ENCODE measurements around the gene ZNF335. TPM values are rescaled to one million over a fixed set of nuclear protein-coding genes. Genes with fewer than 3 reads are reported as not detected.

ZNF335 gene
- total and polyA plus RNA-seq, 2 of the 8 experiments (the other 6 are each of a cell fraction or from before 2014, with no cell fraction given), result 12.4 to 14.6 TPM

DNA sequence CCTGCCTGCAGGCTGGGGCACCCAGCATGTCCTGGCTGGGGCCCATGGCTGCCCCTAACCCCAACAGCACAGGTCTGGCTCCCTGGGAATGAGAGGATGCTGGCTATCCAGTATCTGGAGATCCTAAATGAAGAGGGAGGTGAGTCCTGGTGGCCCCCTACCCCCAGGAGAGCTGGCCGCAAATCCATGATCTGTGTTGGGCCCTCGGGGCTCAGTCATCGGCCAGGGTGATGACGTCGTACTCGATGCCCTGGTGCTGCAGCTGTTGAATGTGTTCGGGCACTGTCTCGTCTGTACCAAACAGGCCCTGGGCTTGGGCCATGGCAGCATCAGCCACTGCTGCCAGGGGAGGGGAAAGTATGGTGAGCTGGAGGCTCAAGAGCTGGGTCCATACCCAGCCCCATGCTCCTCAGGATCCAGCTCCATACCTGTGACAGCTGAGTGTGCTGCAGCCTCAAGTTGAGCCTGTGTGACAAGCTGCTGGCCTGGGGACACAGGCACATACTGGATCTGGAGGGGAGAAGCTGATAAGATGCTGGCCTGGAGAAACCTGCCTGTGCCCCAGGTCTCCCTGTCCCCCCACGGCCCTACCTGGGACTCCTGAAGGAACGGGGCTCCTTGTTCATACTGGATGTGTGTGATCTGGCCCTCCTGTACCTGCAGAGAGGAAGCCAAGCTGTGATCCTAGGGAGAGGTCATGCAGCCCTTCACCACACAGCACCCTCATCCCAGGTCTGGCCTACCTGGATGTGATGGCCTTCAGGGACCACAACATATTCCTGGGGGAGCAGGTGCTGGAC, 23.1 kb downstream of the ZNF335 start:
- Histone ChIP-seq H3K4me3 (ENCODE audit: extremely low read depth in 1 of 4, insufficient read depth in 2 of 4, low read depth in 3 of 4, low read length in 4 of 4) (no peak overlapping the region), H4K91ac (replicated peaks; ENCODE audit: insufficient read length, low read length) (no peak overlapping the region), H2AFZ (ENCODE audit: low read length) (no peak overlapping the region), H3K14ac (ENCODE audit: insufficient read length) (no peak overlapping the region), H3K36me3 (ENCODE audit: control insufficient read depth in 2 of 4, insufficient read depth in 4 of 4, low read length in 3 of 4) (peaks cover 28 to 65% (median 42%) of the 10 kb centered on the region in 4 experiments), H2AK5ac (ENCODE audit: low read depth, low read length) (no peak overlapping the region), H2BK5ac (ENCODE audit: low read depth, low read length) (no peak overlapping the region), H3K4ac (replicated peaks; ENCODE audit: insufficient read length, low read depth, low read length) (no peak overlapping the region), H2BK20ac (ENCODE audit: low read length) (no peak overlapping the region), H3K9ac (replicated peaks in 1 of 4; ENCODE audit: extremely low read depth in 1 of 4, low read depth in 3 of 4, low read length in 3 of 4) (no peak overlapping the region), H4K8ac (ENCODE audit: extremely low read depth, insufficient read depth, low read length) (peak overlapping the region; percentile 11; the same call in 1 of the 2 replicates), H3K18ac (ENCODE audit: extremely low read depth, low read length) (no peak overlapping the region), H2BK15ac (ENCODE audit: low read length) (no peak overlapping the region), H3K4me1 (replicated peaks in 1 of 4; ENCODE audit: control insufficient read depth in 3 of 4, insufficient read depth in 4 of 4, low read length in 3 of 4) (peaks cover 0 to 3% (median 1%) of the 10 kb centered on the region in 4 experiments; a peak in 1 of 7 replicates), H3K79me1 (ENCODE audit: low read depth, low read length) (peaks cover 5% of the 10 kb centered on the region; the same call in 1 of the 2 replicates), H3K9me3 (ENCODE audit: insufficient read depth in 2 of 2, low read depth in 1 of 2, low read length in 1 of 2) (no peaks in the 10 kb centered on the region), H3K27ac (ENCODE audit: low read depth, low read length) (no peak overlapping the region), H4K5ac (ENCODE audit: insufficient read length, low read depth, low read length) (no peak overlapping the region), H2BK12ac (ENCODE audit: low read depth, low read length) (no peak overlapping the region), H3K27me3 (replicated peaks in 1 of 4; ENCODE audit: control insufficient read depth in 3 of 4, extremely low read depth in 1 of 4, insufficient read depth in 3 of 4, low read length in 3 of 4) (no peaks in the 10 kb centered on the region), H2BK120ac (replicated peaks; ENCODE audit: low read depth, low read length) (no peak overlapping the region), H4K20me1 (replicated peaks in 1 of 2; ENCODE audit: control insufficient read depth in 1 of 2, insufficient read depth in 2 of 2, low read length in 2 of 2) (peaks cover 0 to 13% of the 10 kb centered on the region in 2 experiments), H3K23me2 (ENCODE audit: low read depth, low read length) (no peaks in the 10 kb centered on the region), H3K56ac (replicated peaks; ENCODE audit: insufficient read length, low read depth, low read length) (no peak overlapping the region), H3K23ac (ENCODE audit: insufficient read length) (no peak overlapping the region), H3K4me2 (ENCODE audit: insufficient read depth in 1 of 2, low read depth in 2 of 2, low read length in 2 of 2) (no peak overlapping the region), H3K79me2 (ENCODE audit: control insufficient read depth in 1 of 2, insufficient read depth in 2 of 2, low read length in 2 of 2) (no peaks in the 10 kb centered on the region)
- DNase-seq (ENCODE audit: low read depth in 1 of 2, low spot score in 2 of 2) (no peak), FAIRE-seq (no peak)
- ChIA-PET CTCF (ENCODE audit: partially characterized antibody) (interaction anchor here (0.7 to 8.7 kb wide), 7 partner anchors 10 to 63 kb away, joined by 3 to 82 read pairs (median 7); partner anchors contain the start of gene PCIF1), POLR2A (ENCODE audit: partially characterized antibody) (interaction anchor here (0.8 to 14.0 kb wide), 15 partner anchors 13 to 133 kb away, joined by 3 to 283 read pairs (median 5); partner anchors contain the start of genes CTSA, NEURL2, PCIF1 and PLTP)
- no peak for TF ChIP-seq GTF2F1 (IDR thresholded peaks at IDR 0.05; ENCODE audit: borderline replicate concordance, low read depth, low read length)
- TF ChIP-seq POLR2AphosphoS5 (IDR thresholded peaks at IDR 0.05; ENCODE audit: low read depth, low read length), result peak; percentile 39
- 92% methylated on average over 10 of the region's 10 CpGs; no CpG with 5 or more reads in 1 of the 2 experiments for WGBS, 2 experiments (ENCODE audit: extremely low coverage in 1 of 2, insufficient coverage in 1 of 2, insufficient read length in 1 of 2, insufficient replicate concordance in 2 of 2, low coverage in 1 of 2, low lambda C conversion rate in 2 of 2, missing lambda C conversion rate in 1 of 2)

Measured in H1 (cell line).